NCI-H2029 treated with DMSO at 0.1 percent for 48 hours (cell line): ENCODE measurements around the gene SV2B.
"Not testable (repeated sequence)": the region's sequence is repeated elsewhere in the genome, so short reads cannot be mapped to it uniquely, and the experiment has no call there.

Source experiments
- DNase-seq: peaks from one replicate; lab custom pipeline; 2025; lab: John Stamatoyannopoulos, UW

SV2B gene

DNA sequence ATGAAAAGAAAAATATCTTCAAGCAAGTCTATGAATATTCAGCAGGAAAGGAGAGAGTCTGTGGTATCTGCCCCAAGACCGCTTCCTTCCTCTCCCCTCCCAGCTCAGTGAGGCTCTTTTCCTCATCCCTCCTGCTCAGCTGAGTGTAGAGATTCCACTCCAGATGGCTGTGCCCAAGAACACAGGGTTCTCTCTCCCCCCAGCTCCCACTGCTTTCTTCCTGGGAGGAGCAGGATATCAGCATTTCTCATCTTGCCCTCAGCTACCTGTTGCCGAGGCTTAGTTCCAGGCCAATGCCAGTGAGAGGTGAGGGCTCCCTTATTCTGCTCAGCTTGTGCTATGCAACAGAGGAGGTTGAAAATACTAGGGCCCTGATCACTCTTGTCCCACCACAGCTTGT, 211.9 kb downstream of the SV2B start:
- DNase-seq: no peak

- DNase-seq: no peak
Observed at GRCh38 chr15:91316126-91316525, 216.1 kb downstream of the SV2B start.

DNA sequence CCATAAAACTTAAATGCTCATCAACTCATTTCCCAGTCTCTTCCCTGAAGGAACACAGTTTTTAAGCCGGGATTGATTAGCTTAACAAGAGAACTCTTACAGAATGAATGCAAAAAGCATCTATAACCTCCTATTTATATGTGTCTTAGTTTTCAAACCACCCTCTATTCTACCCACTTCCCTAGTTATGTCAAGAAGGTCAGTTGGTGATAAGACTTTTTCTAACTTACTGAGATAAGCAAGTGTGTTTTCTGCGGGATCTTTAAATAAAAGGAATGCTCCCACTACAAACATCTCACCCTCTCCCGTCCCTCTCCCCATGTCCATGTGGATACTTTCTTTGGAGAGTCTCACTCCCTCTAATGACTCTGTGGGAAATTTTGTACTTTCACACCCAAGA, 218.5 kb downstream of the SV2B start:
- DNase-seq: no peak

DNA sequence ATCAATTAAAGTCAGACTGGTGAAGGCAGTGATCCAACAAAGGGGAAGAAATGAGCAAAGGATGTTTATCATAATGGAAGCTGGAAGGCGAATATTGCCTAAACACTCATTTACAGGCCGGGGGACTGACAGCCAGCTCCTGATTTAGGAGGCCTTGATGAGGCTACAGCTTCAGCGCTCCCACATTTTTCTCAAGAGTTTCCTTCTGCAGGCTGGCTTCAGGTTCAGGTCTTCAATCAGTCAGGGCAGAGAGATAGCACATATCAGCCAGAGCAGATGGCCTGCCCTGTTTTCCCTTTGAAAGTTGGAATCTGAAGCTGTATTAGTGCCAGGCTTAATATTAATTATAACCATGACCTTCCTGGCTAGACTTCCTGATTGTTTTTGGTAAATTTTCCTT, 218.9 kb downstream of the SV2B start:
- no peak for DNase-seq

DNA sequence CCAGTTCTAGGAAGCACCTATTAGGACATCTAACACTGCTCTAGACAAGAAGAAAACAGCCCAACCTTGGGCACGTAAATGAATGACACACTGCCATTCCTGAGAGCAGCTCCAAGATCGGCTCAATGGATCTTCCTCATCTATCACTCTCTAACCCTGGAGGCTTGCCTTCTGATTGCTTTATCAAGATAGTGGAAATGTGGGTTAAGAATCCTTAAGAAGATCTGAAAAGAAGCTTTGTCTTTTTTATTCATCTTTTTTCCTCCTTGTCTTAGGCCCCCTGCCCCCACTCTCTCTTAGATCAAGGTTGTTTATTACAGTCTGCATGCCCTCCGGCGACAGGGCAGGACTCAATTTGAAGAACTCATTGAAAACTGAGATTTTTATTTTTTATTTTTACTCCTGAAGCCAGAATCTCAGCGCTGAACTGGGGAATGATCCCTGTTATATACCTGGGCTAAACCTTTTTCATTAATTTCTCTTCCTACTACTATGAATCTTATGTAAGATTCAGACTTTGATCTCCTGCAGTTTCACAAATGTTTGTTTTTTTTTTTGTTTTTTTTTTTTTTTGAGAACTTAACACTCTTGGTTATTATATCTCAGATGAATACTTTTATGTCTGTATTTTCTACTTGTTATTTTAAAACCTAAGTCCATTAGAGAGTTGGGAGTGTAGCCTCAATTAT, 219.5 kb downstream of the SV2B start:
- DNase-seq: no peak

DNA sequence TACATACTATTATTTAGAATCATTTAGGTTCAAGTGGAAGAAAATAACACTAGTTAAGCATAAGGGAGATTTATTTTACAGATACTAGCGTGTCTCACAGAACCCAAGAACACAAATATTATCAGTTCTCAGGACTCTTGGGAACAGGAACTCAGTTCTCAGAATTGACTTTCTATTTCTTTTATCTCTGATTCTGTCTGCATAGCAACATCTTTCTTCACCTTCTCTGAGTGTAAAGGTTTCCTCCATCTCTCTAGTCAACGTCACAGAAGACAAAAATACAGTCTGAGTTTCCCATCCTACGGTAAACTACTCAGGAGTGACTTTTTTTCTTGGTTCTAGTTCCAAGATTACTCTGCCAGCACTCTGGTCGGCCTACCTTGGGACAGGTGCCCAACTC, 220.0 kb downstream of the SV2B start:
- no peak for DNase-seq

- DNase-seq: no peak
Observed at GRCh38 chr15:91329914-91330313, 229.9 kb downstream of the SV2B start.

GRCh38 chr15:91331581-91331980, 231.5 kb downstream of the SV2B start:
- no peak for DNase-seq

DNA sequence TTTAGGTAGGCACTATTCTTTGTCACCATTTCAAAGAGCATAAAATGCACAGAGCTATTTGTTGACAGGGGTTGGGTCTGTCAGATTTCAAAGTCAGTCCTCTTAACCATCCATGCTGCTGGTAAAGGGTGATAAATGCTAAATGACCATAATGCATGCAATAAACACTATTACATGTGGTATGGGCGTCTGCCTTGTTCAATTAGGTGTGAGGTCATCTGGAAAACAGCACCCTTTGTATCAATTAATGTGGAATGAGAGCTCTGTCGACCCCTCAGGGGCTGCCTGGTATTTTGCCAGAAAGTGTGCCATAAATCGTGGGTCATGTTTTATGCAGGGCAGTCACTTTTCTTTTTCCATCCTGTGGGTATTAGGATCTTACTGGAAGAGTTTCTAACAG, 235.6 kb downstream of the SV2B start:
- DNase-seq: no peak

- no peak for DNase-seq
Observed at GRCh38 chr15:91336687-91337086, 236.6 kb downstream of the SV2B start.

- no peak for DNase-seq
Observed at GRCh38 chr15:91338766-91339165, 238.7 kb downstream of the SV2B start.

- DNase-seq: no peak
Observed at GRCh38 chr15:91342097-91342496, 242.0 kb downstream of the SV2B start.

GRCh38 chr15:91344912-91345311, 244.9 kb downstream of the SV2B start:
- not testable (repeated sequence) for DNase-seq

GRCh38 chr15:91345736-91346135, 245.7 kb downstream of the SV2B start:
- no peak for DNase-seq

- no peak for DNase-seq
Observed at GRCh38 chr15:91346259-91346658, 246.2 kb downstream of the SV2B start.

DNA sequence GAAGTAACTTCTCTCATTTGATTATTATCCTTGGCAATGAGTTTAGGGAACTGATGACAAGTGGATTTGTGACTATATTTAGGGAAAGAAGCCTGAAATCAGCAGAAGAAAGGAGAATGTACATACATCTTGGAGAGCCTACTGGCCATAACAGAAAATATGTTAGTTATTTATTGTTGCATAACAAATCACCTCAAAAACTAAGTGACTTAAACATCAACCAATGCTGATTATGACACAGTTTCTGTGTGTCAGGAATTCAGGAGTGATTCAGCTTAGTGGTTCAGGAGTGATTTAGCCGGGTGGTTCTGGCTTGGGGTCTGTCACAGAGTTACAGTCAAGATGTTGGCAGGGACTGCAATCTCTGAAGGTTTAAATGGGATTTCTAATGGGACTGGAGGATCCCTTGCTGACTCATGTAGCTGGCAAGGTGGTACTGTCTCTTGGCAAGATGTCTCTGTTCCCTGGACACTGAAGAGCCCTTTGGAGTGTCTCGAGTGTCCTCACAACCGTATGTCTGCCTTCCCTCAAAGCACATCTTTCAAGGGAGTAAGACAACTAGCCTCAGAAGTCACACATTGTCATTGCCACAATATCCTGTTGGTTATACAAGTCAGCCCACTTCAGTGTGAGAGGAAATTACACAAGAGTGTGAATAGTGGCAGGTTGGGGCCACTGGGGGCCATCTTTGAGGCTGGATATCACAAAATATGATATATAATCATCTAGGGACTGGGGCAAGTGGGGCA, 248.9 kb downstream of the SV2B start:
- DNase-seq: peak; percentile 18
